NCI-H69 (cell line): ENCODE results near the gene SRRT.
"Not testable (repeated sequence)": the region's sequence is repeated elsewhere in the genome, so short reads cannot be mapped to it uniquely, and the experiment has no call there.

Experiments
- DNase-seq: peaks from one replicate; lab custom pipeline; 2025; lab: John Stamatoyannopoulos, UW

Gene SRRT

GRCh38 chr7:100893910-100894721 lies 19.2 kb downstream of the SRRT start:
- DNase-seq, result no peak

DNA sequence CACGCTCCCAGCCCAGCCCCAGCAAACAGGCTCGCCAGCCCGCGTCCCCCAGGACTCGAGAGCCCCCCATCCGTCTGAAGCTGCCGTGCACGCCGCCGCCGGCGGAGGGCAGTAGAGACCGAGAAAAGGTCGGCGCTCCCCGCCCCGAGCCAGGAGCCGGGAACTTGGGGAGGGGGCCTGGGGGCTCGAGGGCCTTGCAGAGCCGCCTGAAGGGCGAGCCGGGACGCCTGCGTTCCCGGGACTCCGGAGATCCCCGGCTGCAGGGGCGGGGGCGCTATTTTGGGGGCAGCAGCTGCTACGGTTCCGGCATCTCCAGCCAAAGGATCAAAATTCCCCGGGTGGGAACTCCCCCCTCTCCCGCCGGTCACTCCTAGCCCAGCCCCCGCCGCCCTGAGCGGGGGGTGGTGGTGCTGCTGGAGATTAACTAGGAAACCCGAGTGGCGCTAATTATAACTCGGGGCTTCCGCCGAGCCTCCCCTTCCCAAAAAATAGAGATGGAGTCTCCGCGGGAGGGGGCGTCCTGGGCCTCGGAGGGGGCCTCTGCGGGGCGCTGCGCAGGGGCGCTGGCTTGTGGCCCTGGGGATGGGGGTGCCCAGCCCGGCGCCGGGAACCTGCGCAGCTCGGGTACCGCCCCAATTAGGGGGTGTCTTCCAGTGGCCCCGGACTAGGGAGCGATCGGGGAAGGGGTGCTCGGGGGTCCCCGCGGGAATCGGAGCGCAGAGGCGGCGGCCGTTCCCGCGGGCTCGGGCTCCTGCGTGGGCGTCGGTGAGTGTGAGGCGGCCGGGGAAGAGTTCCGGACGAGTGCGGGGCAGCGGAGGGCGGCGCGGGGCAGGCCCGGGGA lies 20.2 kb downstream of the SRRT start:
- DNase-seq, result peak; percentile 59

- no peak for DNase-seq
Measured at GRCh38 chr7:100895701-100895955, 20.7 kb downstream of the SRRT start, which contains the start of gene ACHE. TSS of gene ACHE (minus strand) at chr7:100895888. CDS start at chr7:100894232, 1,656 bp downstream.

DNA sequence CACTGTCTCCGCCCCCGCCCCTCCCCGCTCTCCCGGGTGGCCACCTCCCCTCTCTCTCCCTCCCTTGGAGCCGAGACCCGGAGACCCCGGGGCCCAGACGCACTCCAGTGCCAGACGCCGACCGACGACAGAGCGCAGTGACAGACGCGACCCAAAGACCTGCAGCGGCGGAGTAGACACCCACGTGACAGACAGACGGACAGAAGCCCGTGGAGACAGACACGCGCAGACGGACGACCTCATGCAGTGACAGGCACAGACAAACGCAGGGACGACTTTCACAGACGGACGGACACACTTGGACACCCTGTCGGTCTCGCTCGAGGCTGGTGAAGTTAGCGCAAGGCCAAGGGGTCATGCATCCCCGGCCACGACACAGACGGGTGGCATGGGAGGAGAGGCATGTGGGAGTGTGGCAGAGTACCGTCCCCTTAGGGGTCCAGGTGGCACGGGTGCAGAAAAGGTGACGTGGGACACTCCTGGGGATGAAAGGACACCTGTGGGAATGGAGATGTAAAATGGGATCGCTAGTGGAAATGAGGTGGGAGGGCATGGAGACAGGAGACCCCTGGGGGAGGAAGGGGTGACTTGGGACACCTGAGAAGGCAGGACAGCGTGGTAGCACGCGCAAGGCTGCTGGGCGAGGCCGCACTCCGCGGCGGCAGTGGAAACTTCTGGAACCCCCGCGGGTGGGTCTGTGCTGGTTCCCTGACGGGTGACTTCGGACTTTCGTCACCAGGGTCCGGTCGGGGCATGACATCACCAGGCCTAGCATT lies 21.2 kb downstream of the SRRT start:
- DNase-seq, result peak; percentile 54

- peak; percentile 58 for DNase-seq
Measured at GRCh38 chr7:100896732-100897608, 22.1 kb downstream of the SRRT start.

DNA sequence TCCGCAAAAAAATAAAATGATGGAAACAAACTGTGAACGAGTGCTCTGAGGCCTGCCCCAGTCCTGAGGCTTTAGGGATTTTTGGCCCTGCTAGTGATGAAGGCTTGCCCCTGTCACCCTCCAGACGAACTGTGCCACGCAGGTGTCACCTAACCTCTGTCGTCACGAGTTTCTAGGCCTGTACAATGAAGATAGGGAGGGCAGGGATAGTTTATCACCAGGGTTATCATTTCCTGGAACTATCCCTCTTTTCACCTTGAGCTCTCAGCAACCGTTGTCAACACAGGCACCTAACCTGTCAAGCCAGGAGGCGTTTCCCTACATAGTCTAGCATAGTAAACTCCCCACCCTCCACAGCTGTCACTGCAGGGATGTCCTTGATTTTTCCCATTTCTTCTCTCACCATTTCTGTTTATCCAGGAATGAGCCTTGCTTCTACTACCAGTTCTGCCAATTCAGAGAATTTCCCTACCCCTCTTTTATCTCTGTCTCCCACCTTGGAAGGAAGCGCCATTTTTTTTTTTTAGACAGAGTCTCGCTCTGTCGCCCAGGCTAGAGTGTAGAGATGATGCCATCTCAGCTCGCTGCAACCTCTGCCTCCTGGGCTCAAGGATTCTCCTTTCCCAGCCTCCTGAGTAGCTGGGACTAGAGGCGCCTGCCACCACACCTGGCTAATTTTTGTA lies 23.0 kb downstream of the SRRT start:
- peak; percentile 26 for DNase-seq

- DNase-seq, result no peak
Measured at GRCh38 chr7:100899432-100899831, 24.5 kb downstream of the SRRT start.

DNA sequence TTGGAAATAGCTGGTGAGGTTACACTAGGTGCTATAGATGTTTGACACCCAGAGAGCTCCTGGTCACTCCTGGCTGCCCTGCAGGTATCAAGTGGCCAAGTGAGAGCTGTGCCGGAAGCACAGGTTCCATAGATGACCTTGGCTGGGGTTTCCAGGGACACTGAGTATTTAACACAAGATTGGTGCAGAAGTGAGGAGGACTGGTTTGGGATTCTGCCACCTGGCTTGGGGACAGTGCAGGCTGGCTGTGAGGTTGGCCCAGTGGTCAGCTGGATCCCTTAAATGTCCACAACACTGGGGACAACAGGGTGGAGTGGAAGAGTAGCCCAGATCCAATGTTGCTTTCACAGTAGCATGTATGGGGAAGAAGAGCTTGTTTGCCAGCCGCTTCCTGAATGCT lies 26.1 kb downstream of the SRRT start:
- no peak for DNase-seq

DNA sequence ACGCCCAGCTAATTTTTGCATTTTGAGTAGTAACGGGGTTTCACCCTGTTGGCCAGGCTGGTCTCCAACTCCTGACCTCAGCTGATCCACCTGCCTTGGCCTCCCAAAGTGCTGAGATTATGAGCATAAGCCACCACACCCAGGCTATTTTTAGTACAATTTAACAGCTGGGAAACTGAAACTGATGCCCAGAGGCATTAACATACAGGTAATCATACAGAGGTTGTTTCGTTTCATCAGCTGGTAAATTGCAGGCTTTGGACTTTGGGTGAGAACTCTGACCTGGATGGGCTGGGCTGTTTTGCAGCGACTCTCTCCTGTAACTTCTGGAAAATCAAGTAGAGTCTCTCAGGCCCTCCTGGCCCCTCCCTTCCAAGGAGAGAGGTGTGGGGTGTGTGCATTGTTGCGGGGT lies 27.0 kb downstream of the SRRT start:
- DNase-seq, result peak; percentile 65

DNA sequence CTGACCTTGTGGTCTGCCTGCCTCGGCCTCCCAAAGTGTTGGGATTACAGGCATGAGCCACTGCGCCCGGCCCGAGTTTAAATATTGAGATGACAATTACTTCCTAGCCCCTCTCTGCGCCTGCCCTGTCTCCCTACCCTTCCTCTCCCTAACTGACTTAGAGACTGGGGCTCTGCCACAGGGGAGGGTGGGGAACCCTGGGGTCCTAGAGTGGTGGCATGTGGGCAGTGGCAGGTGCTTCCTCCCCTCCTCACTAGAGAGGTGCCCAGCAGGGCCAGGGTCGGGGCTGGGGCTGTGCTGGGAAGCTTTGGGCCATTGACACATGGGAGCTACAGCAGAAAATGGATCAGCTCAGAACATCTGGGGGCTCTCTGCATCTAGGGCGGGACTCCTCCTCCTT lies 27.7 kb downstream of the SRRT start:
- DNase-seq, result no peak

- DNase-seq, result no peak
Measured at GRCh38 chr7:100908512-100908911, 33.6 kb downstream of the SRRT start.

- DNase-seq, result not testable (repeated sequence)
Measured at GRCh38 chr7:100910443-100910842, 35.5 kb downstream of the SRRT start.

DNA sequence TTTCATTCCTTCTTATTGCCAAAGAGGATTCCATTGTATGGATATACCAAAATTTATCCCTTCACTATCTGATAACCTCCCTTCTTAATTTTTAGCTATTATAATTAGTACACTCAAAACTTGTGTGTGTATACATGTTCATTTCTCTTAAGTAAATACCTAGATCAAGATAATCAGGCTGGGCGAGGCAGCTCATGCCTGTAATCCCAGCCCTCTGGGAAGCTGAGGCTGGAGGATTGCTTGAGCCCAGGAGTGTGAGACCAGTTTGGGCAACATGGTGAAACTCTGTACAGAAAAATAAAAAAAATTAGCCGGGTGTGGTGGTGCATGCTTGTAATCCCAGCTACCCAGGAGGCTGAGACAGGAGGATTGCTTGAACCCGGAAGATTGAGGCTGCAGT lies 36.6 kb downstream of the SRRT start:
- no peak for DNase-seq

- no peak for DNase-seq
Measured at GRCh38 chr7:100914208-100914878, 39.4 kb downstream of the SRRT start.

DNA sequence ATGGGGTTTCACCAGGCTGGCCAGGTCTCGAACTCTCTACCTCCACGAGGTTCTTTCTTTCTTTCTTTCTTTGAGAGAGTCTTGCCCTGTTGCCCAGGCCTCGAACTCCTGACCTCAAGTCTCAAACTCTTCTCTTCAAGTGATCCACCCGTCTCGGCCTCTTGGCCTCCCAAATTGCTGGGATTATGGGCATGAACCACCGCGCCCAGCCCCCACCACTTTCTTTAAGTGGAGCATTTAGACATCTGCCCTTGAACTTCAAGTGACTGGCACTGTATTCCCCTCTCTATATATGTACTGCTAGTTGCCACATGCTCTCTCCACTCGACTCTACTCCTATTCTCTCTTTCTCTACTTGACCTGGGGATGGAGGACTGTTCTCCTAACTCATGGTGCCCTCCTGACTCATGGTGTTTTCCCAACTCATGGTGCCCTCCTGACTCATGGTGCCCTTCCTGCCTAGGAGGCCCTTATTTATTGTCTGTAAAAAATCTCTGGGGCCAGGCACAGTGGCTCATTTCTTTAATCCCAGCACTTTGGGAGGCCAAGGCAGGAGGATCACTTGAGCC lies 40.1 kb downstream of the SRRT start:
- no peak for DNase-seq

- DNase-seq, result not testable (repeated sequence)
Measured at GRCh38 chr7:100919335-100919734, 44.4 kb downstream of the SRRT start.

DNA sequence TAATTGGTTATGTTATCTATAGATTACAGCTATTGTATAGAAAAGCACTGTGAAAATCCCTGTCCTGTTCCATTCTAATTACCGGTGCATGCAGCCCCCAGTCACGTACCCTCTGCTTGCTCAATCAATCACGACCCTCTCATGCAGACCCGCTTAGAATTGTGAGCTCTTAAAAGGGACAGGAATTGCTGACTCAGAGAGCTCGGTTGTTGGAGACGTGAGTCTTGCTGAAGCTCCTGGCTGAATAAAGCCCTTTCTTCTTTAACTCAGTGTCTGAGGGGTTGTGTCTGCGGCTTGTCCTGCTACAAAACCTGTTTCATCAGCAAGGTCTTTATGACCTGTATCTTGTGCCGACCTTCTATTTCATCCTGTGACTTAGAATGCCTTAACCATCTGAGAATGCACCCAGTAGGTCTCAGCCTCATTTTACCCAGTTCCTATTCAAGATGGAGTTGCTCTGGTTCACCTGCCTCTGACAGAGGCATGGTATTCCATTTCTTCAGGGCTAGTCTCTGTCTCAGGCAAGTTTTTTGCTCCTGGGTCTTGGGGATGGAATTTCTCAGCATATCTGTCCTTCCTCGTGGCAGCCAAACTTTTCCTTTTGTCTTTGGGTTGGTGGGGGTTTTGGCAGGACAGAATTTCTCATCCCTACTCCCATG lies 45.0 kb downstream of the SRRT start:
- not testable (repeated sequence) for DNase-seq

DNA sequence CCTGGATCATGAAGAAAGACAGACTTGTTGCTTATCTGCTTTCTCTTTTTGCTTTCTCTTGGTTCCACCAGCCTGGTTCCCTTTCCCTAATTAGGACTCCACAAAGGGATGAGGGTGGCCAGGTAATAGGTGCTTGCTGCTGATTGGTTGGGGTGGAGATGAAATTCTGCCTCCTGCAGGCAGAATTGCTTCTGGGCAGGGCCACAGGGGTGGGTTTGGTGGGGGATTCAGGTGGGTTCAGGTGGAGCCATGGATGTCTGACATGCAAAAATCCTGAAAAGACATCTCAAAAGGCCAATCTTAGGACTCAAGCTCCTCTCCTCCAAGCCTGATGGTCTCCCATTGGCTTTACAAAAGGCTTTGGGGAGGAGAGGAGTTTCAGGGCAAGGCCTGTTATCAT lies 46.1 kb downstream of the SRRT start:
- DNase-seq, result no peak

GRCh38 chr7:100923616-100924015 lies 48.7 kb downstream of the SRRT start:
- DNase-seq, result not testable (repeated sequence)

- DNase-seq, result no peak
Measured at GRCh38 chr7:100929808-100930174, 54.9 kb downstream of the SRRT start.
